GM19193 (cell line): ENCODE data around the gene APBA3.

Experiments
- POLR2A ChIP-seq: IDR thresholded peaks from 4 replicates; pipeline ENCODE4 v1.6.1; 2011; ENCODE audit not compliant: insufficient read depth, insufficient read length; ENCODE audit errors: extremely low read depth

The APBA3 gene

DNA sequence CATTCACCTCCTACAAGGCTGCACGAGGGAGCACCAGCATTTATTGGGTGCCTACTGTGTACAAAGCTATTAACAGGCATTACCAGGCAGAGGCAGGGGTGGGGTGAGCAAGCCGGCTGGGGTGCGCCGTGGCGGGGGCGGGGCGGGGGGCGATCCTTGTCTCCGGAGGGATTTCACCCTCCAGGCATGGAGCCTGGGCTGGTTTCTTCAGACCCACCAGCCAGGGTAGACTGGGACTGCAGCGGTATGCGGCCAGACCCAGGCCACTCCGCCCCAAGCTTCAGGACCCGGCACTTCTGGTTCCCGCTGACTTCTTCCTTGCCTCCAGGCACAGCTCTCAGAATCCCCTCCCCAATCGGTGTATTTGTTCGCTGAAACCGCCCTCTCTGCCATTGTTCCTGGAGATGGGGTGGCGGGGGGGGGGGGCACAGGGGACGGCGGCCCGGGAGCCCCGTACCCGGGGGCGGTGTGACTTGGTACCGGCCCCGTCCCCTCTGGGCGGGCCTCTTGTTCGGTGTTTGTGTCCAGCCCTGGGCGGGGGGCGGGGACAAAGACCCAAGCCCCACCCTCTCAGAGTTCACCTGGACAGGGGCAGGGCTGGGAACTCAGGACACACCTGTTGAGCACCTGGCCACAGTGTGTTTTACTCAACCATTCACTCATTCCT lies 38.9 kb downstream of the APBA3 start:
- no peak for TF ChIP-seq POLR2A

DNA sequence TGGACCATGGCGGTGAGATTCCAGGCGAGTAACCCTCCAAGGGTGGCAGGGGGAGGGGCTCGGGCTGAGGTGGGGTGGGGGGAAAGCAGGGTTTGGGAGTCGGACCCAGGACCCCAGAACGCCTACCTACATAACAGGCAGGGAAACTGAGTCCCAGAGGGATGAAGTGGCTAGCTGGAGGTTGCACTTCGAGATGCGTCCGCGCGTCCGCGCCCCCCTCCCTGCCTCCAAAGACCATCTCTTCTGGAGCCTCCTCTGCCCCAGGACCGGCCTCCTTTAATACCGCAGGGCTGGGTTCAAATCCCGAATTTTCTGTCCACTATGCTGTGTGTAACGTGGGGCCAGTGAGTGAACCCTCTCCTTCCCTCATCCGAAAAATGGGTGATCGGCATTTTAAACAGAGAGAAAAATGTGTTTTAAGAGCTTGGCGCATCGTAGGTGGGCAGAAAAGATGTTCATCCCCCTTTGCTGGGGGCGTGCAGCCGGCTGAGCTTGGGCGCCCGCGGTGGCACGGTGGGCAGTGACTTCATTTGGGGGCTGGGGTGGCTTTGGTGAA lies 39.5 kb downstream of the APBA3 start:
- TF ChIP-seq POLR2A, result no peak

DNA sequence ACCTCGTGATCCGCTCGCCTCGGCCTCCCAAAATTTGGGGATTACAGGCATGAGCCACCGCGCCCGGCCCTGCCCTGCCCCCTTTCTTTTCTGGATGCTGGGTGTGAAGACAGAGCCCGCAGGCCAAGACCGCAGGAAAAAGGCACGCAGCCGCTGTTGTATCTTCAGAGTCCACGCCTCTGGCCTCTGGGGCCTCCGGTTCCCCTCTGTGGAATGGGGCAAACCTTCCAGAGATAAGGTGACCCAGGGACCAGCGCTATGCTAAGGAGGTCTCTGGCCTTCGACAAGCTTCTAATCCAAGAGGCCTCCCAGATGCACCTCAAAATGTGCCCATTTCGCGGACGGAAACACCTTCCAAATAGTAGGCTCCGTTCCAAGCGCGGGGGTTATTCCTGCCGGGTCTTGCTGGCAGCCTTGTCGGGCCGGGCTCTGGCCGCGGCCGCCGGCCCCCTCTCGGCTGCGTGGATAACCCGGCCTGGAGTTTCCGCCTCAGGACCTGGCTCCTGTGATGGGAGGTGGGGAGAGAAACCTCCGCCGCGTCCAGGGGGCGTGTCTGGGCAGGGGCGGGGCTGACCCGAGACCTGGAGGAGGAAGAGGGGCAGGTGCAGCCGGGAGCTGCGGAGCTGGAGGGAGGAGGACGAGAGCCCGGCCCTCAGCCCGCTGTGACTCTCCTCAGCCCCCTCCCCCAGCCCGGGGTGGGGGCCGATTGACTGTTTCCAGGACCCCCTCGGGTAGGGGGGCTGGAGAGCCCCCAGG lies 40.2 kb downstream of the APBA3 start:
- TF ChIP-seq POLR2A, result no peak

DNA sequence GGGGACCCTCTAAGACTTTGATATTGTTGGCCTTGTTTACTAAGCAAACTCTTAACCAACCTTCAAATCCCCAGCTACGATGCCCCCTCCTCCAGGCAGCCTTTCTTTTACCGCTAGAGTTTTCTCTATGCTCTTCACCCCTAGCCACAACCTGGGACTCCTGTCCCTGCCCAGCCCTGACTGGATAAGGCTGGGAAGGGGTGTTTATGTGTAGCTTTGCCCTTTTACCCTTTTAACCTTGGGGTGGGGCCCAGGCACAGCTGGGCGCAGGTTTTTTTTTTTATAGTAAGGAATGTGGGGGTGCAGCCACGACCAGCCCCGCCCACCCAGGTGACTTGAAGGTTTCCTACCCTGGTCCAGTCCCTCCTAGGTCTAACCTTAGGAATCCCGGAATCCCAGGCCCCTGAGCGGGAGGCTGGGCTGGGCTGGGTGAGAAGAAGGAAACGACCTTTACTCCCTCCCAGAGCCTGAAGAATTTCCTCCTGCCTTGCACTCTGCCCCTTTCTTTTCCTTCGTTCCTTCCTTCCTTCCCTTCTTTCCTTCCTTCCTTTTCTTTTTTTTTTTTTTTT lies 41.1 kb downstream of the APBA3 start:
- no peak for TF ChIP-seq POLR2A

DNA sequence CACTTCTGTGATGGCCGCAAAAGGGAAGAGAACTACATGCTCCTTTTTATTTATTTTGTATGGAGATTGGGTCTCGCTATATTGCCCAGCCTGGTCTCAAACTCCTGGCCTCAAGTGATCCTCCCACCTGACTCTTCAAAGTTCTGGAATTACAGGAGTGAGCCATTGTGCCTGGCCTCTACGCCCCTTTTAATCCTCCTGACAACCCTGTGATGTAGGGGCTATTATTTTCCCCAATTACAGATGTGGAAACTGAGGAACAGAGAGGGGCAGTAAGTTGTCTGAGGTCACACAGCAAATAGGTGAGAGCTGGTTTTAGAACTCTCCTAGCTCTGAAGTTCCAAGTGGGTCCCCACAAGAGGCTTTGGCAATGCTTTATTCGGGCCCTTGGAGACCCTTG lies 41.6 kb downstream of the APBA3 start:
- TF ChIP-seq POLR2A, result no peak

DNA sequence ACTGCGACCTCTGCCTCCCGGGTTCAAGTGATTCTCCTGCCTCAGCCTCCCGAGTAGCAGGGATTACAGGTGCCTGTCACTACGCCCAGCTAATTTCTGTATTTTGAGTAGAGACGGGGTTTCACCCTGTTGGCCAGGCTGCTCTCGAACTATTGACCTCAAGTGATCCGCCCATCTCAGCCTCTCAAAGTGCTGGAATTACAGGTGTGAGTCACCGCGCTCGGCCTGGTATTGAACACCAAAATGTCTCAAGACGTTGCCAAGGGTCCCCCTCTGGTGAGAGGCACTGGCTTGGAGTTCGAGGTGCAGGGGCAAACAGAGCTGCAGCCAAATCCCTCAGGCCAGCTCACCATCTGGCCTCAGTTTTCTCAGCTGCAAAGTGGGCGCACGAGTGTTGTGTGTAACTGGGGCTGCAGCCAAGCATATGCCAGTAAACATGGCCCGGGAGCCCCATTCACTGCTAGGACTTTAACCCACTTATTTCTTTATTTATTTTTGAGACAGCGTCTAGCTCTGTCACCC lies 45.3 kb downstream of the APBA3 start:
- no peak for TF ChIP-seq POLR2A

DNA sequence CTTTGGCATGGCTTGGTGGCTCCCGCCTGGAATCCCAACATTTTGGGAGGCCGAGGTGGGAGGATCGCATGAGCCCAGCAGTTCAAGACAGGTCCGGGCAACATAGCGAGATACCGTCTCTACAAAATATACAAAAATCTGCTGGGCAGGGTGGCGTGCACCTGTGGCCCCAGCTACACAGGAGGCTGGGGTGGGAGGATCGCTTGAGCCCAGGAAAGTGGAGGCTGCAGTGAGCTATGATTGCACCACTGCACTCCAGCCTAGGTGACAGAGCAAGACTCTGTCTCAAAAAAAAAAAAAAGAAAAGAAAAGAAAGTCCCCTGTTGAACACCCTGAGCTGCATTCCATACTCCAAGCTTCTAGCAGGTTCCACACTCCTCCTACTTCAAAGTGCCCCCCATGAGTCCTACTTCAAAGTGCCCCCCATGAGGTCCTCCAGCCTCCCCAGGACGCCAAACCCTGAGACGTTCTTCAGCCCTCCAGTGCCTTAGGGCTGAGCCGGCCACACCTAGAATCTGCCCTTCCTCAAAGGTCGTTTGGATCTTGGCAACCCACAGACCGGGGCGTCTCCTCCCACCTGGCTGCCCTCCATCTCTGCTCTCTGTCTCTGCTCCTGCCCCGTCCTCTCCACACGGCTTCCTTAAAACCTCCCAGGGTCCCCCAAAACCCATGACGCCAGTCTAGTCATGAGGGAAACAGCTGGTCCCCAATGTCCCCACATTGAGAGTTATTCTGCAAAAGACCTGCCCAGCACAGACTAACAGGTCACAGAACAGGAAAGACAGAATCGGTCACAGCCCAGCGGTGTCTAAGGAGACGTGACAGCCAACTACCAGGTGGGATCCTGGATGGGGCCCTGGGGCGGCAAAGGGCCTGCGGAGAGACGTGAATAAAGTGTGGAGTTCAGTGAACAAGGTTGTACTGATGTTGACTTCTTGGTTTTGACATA lies 48.6 kb downstream of the APBA3 start:
- no peak for TF ChIP-seq POLR2A

DNA sequence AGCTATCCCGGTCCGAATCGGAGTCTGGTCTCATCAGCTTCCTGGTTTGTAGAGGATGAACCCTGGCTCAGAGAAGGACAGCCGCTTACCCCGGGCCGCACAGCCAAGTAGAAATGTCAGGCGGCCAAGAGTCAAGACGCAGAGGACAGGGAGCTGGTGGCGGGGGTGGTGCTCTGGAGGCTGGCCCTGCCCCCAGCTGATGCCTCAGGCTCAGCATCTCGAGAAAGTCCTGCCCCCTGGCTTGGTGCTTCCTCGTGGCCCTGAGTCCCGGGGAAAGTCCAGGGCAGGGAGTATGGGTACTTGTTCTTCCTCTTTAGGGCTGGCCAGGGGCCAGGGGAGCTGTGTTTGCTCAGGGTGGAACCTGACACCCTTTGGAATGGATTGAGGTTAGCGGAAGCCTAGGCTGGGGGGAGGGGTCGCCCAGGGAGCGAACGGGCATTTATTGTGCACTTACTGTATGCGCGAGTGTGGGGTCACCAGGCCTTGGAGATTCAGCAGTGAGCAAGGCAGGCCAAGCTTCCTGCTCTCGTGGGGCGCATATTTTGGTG lies 51.2 kb downstream of the APBA3 start:
- no peak for TF ChIP-seq POLR2A

DNA sequence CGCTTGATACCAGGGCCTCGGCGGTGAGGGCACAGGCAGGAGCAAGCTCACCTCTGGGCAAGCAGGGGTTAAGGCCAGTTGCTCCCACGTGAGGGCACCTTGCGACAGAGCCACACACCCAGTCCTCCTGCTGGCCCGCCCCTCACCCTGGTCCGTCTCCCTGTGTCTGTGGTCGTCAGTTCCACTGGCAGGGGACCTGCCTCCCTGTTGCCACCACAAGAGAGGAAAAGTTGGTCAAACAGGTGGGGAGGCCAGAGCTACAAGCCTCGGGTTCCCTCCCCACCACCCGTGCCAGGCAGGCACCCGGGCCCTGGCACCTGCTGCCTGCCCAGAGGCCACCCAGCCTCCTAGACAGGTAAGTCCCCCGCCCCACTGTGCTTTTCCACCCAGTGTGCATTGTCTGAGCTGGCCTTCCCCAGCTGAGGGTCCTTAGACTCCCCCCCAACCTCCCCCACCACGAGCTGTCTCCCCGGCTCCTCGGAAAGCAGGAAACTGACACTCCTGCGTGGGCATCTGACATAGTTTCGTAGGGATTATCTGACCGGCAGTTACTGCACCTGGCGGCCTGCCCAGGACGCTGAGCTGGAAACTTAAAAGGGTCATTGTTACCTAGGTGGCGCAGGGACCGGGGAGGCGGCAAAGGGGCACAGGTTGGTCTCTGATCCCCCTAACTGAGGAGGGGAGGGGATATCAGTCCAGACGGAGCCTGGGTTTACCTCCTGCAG lies 53.1 kb downstream of the APBA3 start, which contains the start of gene TJP3:
TSS of gene TJP3 (plus strand) at position 178 of the 725 bp plus-strand sequence. CDS start 20,049 bp downstream, outside the sequence.
- TF ChIP-seq POLR2A, result no peak

DNA sequence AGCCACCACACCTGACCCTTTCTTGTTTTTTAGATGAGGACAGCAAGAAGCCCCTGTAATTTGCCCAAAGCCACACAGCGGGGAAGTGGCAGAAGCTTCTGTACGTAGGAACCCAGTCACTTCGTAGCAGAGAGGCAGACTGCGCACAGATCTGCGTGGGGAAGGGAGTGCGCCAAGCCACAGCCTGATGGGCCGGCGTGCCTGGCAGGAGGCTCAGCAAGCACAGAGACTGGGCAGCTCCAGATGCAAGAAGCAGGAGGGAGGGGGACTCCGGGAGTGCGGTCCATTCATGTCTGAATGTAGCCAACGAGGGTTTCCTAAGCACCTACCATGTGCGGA lies 53.7 kb downstream of the APBA3 start:
- no peak for TF ChIP-seq POLR2A

DNA sequence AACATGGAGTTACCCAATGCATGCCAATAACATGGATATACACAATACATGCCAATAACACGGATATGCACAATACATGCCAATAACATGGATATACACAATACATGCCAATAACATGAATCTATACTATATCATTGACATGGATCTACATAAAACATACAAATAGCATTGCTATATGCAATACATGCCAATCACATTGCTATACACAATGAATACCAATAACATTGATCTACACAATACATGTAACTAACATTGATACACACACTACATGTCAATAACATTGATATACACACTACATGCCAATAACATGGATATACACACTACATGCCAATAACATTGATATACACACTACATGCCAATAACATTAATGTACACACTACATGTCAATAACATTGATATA lies 60.3 kb downstream of the APBA3 start:
- TF ChIP-seq POLR2A, result no peak
